ENCODE results near the gene PPM1D. TPM values are rescaled to one million over a fixed set of nuclear protein-coding genes. Genes with fewer than 3 reads are reported as not detected.
"Not testable (repeated sequence)": the region's sequence is repeated elsewhere in the genome, so short reads cannot be mapped to it uniquely, and the experiment has no call there.

Gene PPM1D
- total RNA-seq, 1 donor, result 15.6 TPM

GRCh38 chr17:60602871-60603270 is 2.9 kb downstream of the PPM1D start:
- H3K27ac ChIP-seq (ENCODE audit: low read depth, low read length), result no peak overlapping the region
- no peaks in the 10 kb centered on the region for H3K27me3 ChIP-seq (ENCODE audit: insufficient read depth, low read length)
- TF ChIP-seq CTCF (IDR thresholded peaks at IDR 0.05; ENCODE audit: extremely low read depth, low read depth, low read length), result no peak
- peaks cover 31% of the 10 kb centered on the region for H3K4me1 ChIP-seq (ENCODE audit: insufficient read depth, low read length)
- H3K4me2 ChIP-seq (ENCODE audit: insufficient read depth, low read length), result peak overlapping the region; percentile 88
- H3K36me3 ChIP-seq (ENCODE audit: insufficient read depth, low read length), result no peaks in the 10 kb centered on the region
- peaks cover 73% of the 10 kb centered on the region for H3K79me2 ChIP-seq (ENCODE audit: insufficient read depth, low read length)
- no peaks in the 10 kb centered on the region for H3K9me3 ChIP-seq (ENCODE audit: low read depth, low read length)
- peak overlapping the region; percentile 96 for H3K4me3 ChIP-seq (ENCODE audit: insufficient read depth, low read length)
- no peak overlapping the region for H2AFZ ChIP-seq (ENCODE audit: low read length)
- DNase-seq (ENCODE audit: insufficient read length, low spot score, missing footprints), result no peak
- H4K20me1 ChIP-seq (ENCODE audit: insufficient read depth, low read length), result peaks cover 30% of the 10 kb centered on the region

- not testable (repeated sequence) for H3K4me3 ChIP-seq (ENCODE audit: insufficient read depth, low read length); H3K4me2 ChIP-seq (ENCODE audit: insufficient read depth, low read length)
- peaks cover 30% of the 10 kb centered on the region for H4K20me1 ChIP-seq (ENCODE audit: insufficient read depth, low read length)
Observed at GRCh38 chr17:60603477-60603876, 3.5 kb downstream of the PPM1D start.

GRCh38 chr17:60604686-60605334 is 4.8 kb downstream of the PPM1D start:
- DNase-seq (ENCODE audit: insufficient read length, low spot score, missing footprints), result peak; percentile 80
- Histone ChIP-seq H3K4me3 (ENCODE audit: insufficient read depth, low read length) (no peak overlapping the region), H3K4me1 (ENCODE audit: insufficient read depth, low read length) (peaks cover 37% of the 10 kb centered on the region), H3K4me2 (ENCODE audit: insufficient read depth, low read length) (peak overlapping the region; percentile 40), H3K79me2 (ENCODE audit: insufficient read depth, low read length) (peaks cover 90% of the 10 kb centered on the region), H3K9me3 (ENCODE audit: low read depth, low read length) (no peaks in the 10 kb centered on the region), H3K27ac (ENCODE audit: low read depth, low read length) (peak overlapping the region; percentile 27), H3K36me3 (ENCODE audit: insufficient read depth, low read length) (no peaks in the 10 kb centered on the region), H3K27me3 (ENCODE audit: insufficient read depth, low read length) (no peaks in the 10 kb centered on the region), H2AFZ (ENCODE audit: low read length) (no peak overlapping the region), H4K20me1 (ENCODE audit: insufficient read depth, low read length) (peaks cover 33% of the 10 kb centered on the region)
- TF ChIP-seq CTCF (IDR thresholded peaks at IDR 0.05; ENCODE audit: extremely low read depth, low read depth, low read length), result no peak

More at GRCh38 chr17:60603477-60603876, 3.5 kb downstream of the PPM1D start:
- H3K27ac ChIP-seq (ENCODE audit: low read depth, low read length); H3K9me3 ChIP-seq (ENCODE audit: low read depth, low read length); H3K27me3 ChIP-seq (ENCODE audit: insufficient read depth, low read length); H2AFZ ChIP-seq (ENCODE audit: low read length); DNase-seq (ENCODE audit: insufficient read length, low spot score, missing footprints); H3K36me3 ChIP-seq (ENCODE audit: insufficient read depth, low read length): not testable (repeated sequence)
- Histone ChIP-seq H3K4me1 (ENCODE audit: insufficient read depth, low read length) (peaks cover 31% of the 10 kb centered on the region), H3K79me2 (ENCODE audit: insufficient read depth, low read length) (peaks cover 79% of the 10 kb centered on the region)

GRCh38 chr17:60606036-60606435 is 6.0 kb downstream of the PPM1D start:
- Histone ChIP-seq H2AFZ (ENCODE audit: low read length) (no peak overlapping the region), H3K4me2 (ENCODE audit: insufficient read depth, low read length) (no peak overlapping the region), H3K4me1 (ENCODE audit: insufficient read depth, low read length) (peaks cover 40% of the 10 kb centered on the region), H3K36me3 (ENCODE audit: insufficient read depth, low read length) (no peaks in the 10 kb centered on the region), H3K9me3 (ENCODE audit: low read depth, low read length) (no peaks in the 10 kb centered on the region), H3K79me2 (ENCODE audit: insufficient read depth, low read length) (peaks cover 93% of the 10 kb centered on the region), H3K27me3 (ENCODE audit: insufficient read depth, low read length) (no peaks in the 10 kb centered on the region), H4K20me1 (ENCODE audit: insufficient read depth, low read length) (peaks cover 38% of the 10 kb centered on the region), H3K27ac (ENCODE audit: low read depth, low read length) (no peak overlapping the region), H3K4me3 (ENCODE audit: insufficient read depth, low read length) (no peak overlapping the region)
- no peak for DNase-seq (ENCODE audit: insufficient read length, low spot score, missing footprints)
- TF ChIP-seq CTCF (IDR thresholded peaks at IDR 0.05; ENCODE audit: extremely low read depth, low read depth, low read length), result no peak

Measured in osteoblast (primary cell).